Renal cortical epithelial cell (primary cell): ENCODE data around the gene CFAP45. TPM values are rescaled to one million over a fixed set of nuclear protein-coding genes. Genes with fewer than 3 reads are reported as not detected.

Experiments used
- DNase-seq: peaks from one replicate; pipeline ENCODE4 v3.0.0-alpha.2; 2011; ENCODE audit warnings: low read depth
- total RNA-seq: library from RNA; depleted of rRNA; stranded (reverse); fragments of >200 nt; gene quantifications from 2 replicates; pipeline ENCODE4 v1.2.3, GENCODE V29; 2014

CFAP45 gene
- total RNA-seq, 1 donor from 2014 or later: 0.25 TPM

DNA sequence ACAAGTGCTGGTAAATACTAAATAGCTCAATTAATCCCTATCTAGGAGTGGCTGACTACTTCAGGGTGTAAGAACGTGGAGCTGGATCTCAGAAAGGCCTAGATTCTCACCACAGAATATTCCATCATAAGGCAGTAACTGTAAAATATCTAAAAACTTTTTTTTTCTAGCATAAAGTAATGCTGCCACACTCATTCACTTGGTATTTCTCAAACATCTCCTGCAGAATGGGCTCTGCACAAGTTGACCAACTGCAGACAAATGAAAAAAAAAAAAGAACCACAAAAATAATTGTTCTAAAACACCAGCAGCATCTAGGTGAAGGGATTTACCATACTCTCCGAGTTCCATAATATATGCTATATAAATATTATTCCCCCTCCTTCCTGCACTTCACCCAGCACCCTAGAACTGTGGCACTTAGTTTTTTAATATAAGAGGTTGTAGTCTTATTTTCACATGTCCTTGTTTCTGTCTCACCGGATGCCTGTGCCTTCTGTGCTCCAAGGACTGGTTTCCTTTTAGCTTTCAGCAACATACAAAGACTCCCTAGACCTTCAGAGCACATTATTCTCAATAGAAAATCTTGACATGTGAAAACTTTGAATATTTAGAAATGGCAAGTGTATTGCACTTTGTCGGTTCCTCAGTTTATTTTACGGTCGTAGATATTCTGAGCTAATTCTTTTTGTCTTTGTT is 46.4 kb downstream of the CFAP45 start:
- no peak for DNase-seq

DNA sequence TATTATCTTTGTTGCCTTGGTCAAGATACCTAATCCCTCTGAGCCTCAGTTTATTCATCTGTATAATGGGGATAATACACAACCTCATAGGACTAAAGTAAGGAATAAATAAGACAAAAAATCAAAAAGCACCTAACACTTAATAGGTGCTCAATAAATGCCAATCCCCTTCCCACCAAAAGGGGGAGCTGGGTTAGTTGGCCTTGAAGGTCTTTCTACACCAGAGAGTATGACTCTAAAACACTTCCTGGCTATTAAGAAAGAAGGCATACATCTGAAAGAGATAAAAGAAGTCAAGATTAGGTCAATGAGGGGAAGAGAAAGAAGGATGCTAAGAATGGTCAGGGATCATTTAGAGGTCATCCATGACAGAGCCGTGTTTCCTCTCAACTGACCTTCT is 48.6 kb downstream of the CFAP45 start:
- DNase-seq: no peak

- DNase-seq: no peak
Observed at GRCh38 chr1:159849626-159850366, 50.2 kb downstream of the CFAP45 start.

- no peak for DNase-seq
Observed at GRCh38 chr1:159848326-159848725, 51.6 kb downstream of the CFAP45 start.

- DNase-seq: no peak
Observed at GRCh38 chr1:159847231-159847630, 52.7 kb downstream of the CFAP45 start.

GRCh38 chr1:159845751-159846629 is 54.0 kb downstream of the CFAP45 start:
- peak; percentile 89 for DNase-seq

- DNase-seq: no peak
Observed at GRCh38 chr1:159843459-159843858, 56.5 kb downstream of the CFAP45 start.

DNA sequence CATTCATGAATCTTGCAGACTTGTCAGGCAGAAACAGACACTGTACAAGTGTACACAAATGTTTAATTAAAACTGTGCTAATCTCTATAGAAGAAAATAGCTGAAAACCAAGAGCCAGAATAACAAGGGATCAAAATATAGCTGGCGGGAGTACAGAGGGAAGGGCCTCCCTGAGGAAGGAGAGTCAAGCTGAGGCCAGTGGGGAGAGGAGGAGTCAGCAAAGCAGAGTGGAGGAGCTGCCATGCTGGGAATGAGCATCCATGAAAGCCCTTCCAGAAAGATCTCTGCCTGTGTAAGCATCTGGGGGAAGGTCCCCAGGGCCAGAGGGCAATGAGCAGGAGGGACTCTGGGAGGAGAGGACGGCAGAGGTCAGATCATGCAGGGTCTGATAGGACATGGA is 58.2 kb downstream of the CFAP45 start:
- no peak for DNase-seq

DNA sequence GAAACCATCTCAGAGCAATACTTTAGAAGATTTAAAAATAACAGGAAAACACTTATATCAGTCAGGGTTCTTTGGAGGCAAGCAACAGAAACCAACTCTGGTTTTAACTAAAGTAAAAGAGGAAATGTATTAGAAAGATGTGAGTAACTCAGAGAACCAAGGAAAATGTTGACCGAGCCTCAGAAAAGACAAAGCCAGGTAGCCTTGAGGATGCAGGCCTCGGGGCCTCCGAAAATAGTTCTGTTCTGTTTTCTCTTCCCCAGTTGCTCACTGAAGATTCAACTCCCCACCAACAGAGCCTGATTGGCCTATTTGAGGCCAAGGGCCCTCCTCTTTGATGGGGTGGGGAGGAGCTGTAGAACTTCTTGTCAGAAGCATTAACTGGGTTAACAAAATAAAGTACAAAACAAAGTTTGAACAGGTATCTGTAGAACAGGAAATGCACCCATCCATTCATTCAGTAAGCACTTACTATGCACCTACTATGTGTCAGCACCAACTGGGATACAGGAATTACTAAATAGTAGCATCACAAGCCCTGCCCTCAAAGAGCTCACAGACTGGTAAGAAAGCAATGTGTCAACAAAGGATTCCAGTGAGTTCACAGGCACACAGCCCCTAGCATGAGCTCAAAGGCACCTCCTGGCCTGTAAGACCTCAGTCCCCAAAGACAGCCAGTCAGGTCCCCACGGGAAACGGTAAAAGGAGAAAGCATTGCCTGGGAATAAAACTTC is 60.7 kb downstream of the CFAP45 start:
- DNase-seq: no peak

- DNase-seq: peak; percentile 55
Observed at GRCh38 chr1:159838715-159839114, 61.2 kb downstream of the CFAP45 start.

DNA sequence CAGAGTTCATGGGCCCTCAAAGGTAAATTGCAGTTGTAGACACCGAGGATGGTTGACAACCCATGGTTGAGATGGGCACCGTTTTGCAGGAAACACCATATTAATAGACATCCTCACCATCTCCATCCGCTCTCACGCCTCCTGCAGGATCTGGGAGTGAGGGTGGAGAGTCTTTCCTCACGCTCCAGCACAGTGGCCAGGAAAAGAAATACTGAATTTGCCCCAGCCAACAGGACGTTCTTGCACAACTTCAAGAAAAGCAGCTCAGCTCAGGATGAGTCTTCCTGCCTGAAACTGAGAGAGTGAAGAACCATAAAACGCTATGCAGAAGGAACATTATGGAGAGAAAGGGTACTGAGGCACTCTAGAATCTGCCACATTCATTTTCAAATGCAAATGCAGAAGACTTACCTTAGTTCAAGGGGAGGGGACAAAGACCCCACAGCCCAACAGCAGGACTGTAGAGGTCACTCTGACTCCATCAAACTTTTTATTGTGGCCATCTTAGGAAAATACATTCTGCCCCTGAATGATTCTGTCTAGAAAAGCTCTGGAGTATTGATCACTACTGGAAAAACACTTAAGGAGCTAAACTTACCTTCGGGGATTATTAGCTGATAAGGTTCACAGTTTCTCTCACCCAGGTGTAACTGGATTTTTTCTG is 64.0 kb downstream of the CFAP45 start:
- DNase-seq: no peak

- no peak for DNase-seq
Observed at GRCh38 chr1:159835356-159835755, 64.6 kb downstream of the CFAP45 start.

DNA sequence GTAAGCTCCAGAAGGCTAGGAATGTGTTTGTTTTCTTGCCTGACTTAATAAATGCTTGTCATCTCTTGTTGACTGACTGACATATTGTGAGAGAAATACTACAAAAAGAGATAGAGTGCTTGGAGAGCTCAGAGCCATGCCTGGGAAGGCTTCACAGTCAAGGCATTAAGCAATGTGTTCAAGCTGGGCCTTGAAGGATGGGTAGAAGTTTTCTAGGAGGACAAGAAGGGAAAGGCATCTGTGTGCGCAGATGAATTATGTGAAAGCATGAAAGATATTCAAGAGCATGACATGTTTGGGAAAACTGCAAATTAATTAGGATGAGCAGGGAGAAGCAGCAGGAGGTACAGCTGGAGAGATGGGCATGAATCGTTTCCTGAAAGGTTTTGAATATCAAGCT is 67.7 kb downstream of the CFAP45 start:
- no peak for DNase-seq

DNA sequence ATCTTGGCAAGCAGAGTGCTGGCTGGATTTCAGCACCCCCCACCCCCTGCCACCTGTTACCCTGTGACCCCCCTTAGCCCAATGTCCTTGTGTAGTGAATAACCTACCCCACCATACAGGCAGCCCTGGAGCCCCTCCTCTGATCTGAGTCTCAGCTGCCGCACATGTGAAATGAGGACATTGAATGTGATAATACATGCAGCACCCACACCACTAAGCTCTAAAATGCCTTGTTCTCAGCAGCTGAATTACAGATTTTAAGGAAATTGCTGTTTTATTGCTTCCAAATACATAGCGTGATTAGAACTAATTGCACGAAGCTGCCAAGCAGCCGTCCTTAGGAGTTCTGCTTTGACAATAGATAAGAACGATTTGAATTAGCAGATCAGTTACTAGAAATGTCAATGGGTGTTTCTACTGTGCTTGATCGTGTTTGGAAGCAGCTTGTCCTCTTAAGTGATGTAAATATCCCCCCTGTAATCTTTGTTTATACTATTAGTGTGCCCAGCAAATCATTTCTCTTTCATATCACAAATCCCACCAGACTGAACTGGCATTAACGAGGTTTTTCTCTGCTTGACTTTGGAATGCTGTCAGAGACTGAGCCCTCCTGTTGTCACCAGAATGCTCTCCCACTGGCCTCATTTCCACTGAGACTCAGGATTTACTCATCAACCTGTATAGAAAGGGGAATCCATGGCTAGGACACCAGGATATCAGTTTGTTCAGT is 68.4 kb downstream of the CFAP45 start:
- DNase-seq: no peak

DNA sequence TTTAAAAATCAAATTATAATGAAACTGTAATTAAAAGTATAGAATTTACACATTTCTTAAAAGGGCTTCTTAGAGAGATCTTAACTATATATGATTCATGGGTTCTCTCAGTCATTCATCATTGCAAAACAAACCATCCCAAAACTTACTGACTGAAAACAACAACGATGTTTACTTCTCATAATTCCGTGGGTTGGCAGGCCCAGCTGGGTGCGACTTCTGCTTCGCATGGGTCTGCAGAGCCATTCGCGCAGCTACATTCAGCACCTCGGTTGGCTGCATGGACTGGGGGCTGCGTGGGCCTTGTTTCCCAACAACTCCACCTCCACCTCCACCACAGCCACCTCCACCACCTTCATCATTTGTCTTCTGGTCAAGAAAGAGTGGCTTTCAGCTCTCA is 69.2 kb downstream of the CFAP45 start:
- DNase-seq: no peak

DNA sequence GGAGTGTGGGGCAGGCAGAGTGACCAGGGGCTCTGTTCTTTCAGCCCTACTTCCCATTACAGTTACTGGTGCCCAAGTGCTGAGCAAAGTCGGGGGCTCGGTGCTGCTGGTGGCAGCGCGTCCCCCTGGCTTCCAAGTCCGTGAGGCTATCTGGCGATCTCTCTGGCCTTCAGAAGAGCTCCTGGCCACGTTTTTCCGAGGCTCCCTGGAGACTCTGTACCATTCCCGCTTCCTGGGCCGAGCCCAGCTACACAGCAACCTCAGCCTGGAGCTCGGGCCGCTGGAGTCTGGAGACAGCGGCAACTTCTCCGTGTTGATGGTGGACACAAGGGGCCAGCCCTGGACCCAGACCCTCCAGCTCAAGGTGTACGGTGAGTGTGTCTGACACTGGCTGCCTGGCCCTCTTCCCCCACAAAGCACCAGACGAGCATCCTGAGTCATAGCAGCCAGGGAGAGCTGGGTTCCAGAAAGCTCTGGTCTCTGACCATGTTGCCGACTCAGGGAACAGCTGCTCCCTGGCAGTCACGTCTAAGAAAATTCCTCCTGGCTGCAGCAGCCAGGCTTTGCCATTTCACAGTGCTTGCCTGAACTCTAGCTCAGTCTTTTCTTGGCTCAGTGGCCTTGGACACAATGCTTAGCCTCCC is 70.0 kb downstream of the CFAP45 start:
- no peak for DNase-seq

DNA sequence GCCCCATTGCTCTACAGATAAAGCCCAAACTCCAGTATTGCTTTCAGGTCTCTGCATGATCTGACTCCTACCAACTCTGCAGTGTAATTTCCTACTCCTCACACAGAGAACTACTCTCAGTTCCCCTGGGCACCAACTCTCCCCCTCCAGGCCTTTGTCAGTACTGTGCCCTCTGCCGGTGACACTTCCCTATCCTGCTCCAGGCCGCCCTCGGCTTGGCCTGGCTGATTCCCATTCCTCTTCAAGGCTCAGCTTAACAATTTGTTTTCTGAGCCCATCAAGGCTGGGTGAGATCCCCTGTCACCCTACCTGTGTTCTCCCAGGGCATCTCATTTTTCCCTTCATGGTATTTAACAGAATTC is 70.7 kb downstream of the CFAP45 start:
- no peak for DNase-seq

GRCh38 chr1:159828581-159829272 is 71.2 kb downstream of the CFAP45 start:
- no peak for DNase-seq

DNA sequence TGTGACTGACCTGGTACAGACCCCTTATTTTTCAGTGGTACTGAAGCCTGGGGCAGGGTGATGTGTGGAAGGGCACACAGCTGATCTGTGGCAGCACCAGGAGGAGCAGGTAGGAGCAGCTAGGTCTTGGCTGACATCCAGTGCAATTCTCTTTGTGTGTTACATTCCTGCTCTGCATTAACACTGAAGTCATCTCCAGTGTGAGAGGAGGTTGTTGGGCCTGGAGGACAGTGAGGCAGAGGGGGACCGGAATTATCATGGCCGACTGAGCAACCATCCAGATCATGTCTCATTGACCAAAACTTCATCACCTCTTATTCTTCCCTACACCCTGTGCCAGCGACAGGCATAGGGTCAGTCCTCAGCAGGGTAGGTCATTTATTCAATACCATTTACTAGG is 71.8 kb downstream of the CFAP45 start:
- peak; percentile 68 for DNase-seq

DNA sequence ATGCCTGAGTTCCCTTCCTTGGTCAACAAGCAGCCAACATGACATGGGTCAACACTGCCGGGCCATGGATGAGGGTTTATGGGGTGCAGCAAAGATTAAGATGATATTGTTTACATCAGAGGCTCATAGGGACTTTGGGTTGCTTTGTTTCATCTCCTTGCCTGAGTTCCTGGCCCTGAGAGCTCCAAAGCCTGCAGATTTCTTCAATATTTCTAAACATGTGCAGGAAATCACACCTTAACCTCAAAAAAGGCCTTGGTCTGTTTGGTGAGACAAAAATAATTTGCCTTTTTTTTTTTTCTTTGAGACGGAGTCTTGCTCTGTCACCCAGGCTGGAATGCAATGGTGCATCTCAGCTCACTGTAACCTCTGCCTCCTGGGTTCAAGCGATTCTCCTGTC is 72.4 kb downstream of the CFAP45 start:
- no peak for DNase-seq
